GM19043 (cell line): ENCODE data around the gene MIB2.

Experiments
- ATAC-seq: cut with Tn5 transposase; IDR thresholded peaks from one replicate; pipeline ENCODE4 v1.9.1; 2021; ENCODE audit warnings: low read depth; ENCODE audit not compliant: unreplicated experiment

Gene MIB2

GRCh38 chr1:1597275-1597930 lies 17.9 kb upstream of the MIB2 start:
- no peak for ATAC-seq

- no peak for ATAC-seq
Measured at GRCh38 chr1:1598051-1598719, 17.1 kb upstream of the MIB2 start.

GRCh38 chr1:1598720-1599029 lies 16.6 kb upstream of the MIB2 start:
- ATAC-seq, result no peak

GRCh38 chr1:1599030-1599934 lies 16.0 kb upstream of the MIB2 start:
- no peak for ATAC-seq

GRCh38 chr1:1599935-1600860 lies 15.1 kb upstream of the MIB2 start, which contains the start of gene FNDC10:
FNDC10 (minus strand) TSS chr1:1600135; CDS start chr1:1600015, 120 bp downstream.
- ATAC-seq, result no peak

GRCh38 chr1:1600861-1601563 lies 14.3 kb upstream of the MIB2 start:
- ATAC-seq, result no peak

- ATAC-seq, result no peak
Measured at GRCh38 chr1:1601564-1602303, 13.6 kb upstream of the MIB2 start.

GRCh38 chr1:1602304-1602967 lies 12.9 kb upstream of the MIB2 start:
- ATAC-seq, result no peak

GRCh38 chr1:1602968-1603506 lies 12.3 kb upstream of the MIB2 start:
- ATAC-seq, result no peak

GRCh38 chr1:1603671-1604373 lies 11.5 kb upstream of the MIB2 start:
- ATAC-seq, result no peak

- ATAC-seq, result no peak
Measured at GRCh38 chr1:1604374-1605033, 10.8 kb upstream of the MIB2 start.

- ATAC-seq, result no peak
Measured at GRCh38 chr1:1605034-1605591, 10.2 kb upstream of the MIB2 start.

- ATAC-seq, result no peak
Measured at GRCh38 chr1:1605724-1606123, 9.6 kb upstream of the MIB2 start.

- no peak for ATAC-seq
Measured at GRCh38 chr1:1606232-1606631, 9.1 kb upstream of the MIB2 start.

GRCh38 chr1:1609822-1610485 lies 5.3 kb upstream of the MIB2 start:
- ATAC-seq, result no peak

- no peak for ATAC-seq
Measured at GRCh38 chr1:1610796-1611195, 4.5 kb upstream of the MIB2 start.

GRCh38 chr1:1612104-1612400 lies 3.2 kb upstream of the MIB2 start:
- no peak for ATAC-seq
